HepG2 (cell line): ENCODE measurements around the gene MIPEP. TPM values are rescaled to one million over a fixed set of nuclear protein-coding genes. Genes with fewer than 3 reads are reported as not detected.

Experiments used
- ATAC-seq: fragments of 200-7000 bp; cut with Tn5 transposase; 3 replicates; pipeline ENCODE4 v1.9.1; 2020; ENCODE audit warnings: mild to moderate bottlenecking, moderate library complexity
- BruUV-seq: library from RNA; stranded (reverse); fragments of 400-500 nt; replicated peaks from 2 replicates; lab custom pipeline; 2021; lab: Mats Ljungman, UMichigan
- CTCF ChIA-PET: fragments of 300-600 bp; formaldehyde crosslinking; extraction: SDS; loops from one replicate; lab custom pipeline; 2021; ENCODE audit warnings: low total read pairs, inconsistent platforms, low intra/inter-chr PET ratio; lab: Yijun Ruan, JAX
- POLR2A ChIA-PET: fragments of 350-600 bp; sonication (Branson Sonifier 250); formaldehyde crosslinking; loops from one replicate; lab custom pipeline; 2020; ENCODE audit warnings: antibody characterized with exemption, inconsistent platforms; lab: Yijun Ruan, JAX
- DNase-seq: peaks from one replicate; pipeline ENCODE4 v3.0.0-alpha.2; 2015; ENCODE audit warnings: low spot score
- FAIRE-seq: peaks from 3 replicates; lab custom pipeline; 2011; peaks lifted over from hg19 to GRCh38; lab: Jason Lieb, UNC
- H2AFZ ChIP-seq: one replicate; pipeline ENCODE4 v1.6.1; 2011; ENCODE audit warnings: low read length, inconsistent platforms
- H3K27ac ChIP-seq: fragments of 300-600 bp; 3 replicates; pipeline ENCODE4 v1.8.0; 2011; ENCODE audit warnings: mixed run types, mild to moderate bottlenecking, mixed read lengths, low read length, inconsistent platforms; ENCODE audit not compliant: insufficient read depth; ENCODE audit errors: extremely low read length
- H3K27me3 ChIP-seq, 2 experiments: fragments of 200-600 bp in 1 of 2; 2 replicates in 1 of 2; 3 replicates in 1 of 2; pipeline versions ENCODE4 v1.6.0 to v1.8.0; 2011; ENCODE audit warnings: low read length in 2 of 2, mild to moderate bottlenecking in 2 of 2, moderate library complexity in 2 of 2, inconsistent platforms in 1 of 2; ENCODE audit not compliant: insufficient read depth in 2 of 2, control insufficient read depth in 1 of 2
- H3K36me3 ChIP-seq, 2 experiments: fragments of 200-600 bp in 1 of 2; replicated peaks in 1 of 2; 2 replicates in 1 of 2; 3 replicates in 1 of 2; pipeline versions ENCODE4 v1.5.1 to v1.8.0; 2011; ENCODE audit warnings: low read length in 2 of 2, inconsistent platforms in 1 of 2; ENCODE audit not compliant: insufficient read depth in 2 of 2, control insufficient read depth in 1 of 2
- H3K4me1 ChIP-seq: 2 replicates; pipeline ENCODE4 v1.5.1; 2012; ENCODE audit warnings: low read length, inconsistent platforms; ENCODE audit not compliant: insufficient read depth
- H3K4me2 ChIP-seq: 2 replicates; pipeline ENCODE4 v1.6.0; 2011; ENCODE audit warnings: low read depth, low read length, inconsistent platforms
- H3K4me3 ChIP-seq, 3 experiments: fragments of 200-600 bp in 1 of 3; sonication (generic), shearing (Covaris generic) in 1 of 3; replicated peaks in 1 of 3; 2 replicates each; pipeline ENCODE4 v1.5.1; 2011 to 2016; ENCODE audit warnings: low read length in 3 of 3, inconsistent platforms in 2 of 3, low read depth in 2 of 3, mild to moderate bottlenecking in 2 of 3, control low read depth in 1 of 3, mixed read lengths in 1 of 3; ENCODE audit not compliant: insufficient read depth in 1 of 3
- H3K79me2 ChIP-seq: one replicate; pipeline ENCODE4 v1.6.1; 2011; ENCODE audit warnings: low read length, inconsistent platforms; ENCODE audit not compliant: insufficient read depth
- H3K9ac ChIP-seq: 2 replicates; pipeline ENCODE4 v1.6.0; 2011; ENCODE audit warnings: mild to moderate bottlenecking, low read depth, low read length, inconsistent platforms; ENCODE audit not compliant: insufficient read depth
- H3K9me3 ChIP-seq: 2 replicates; pipeline ENCODE4 v1.5.1; 2012; ENCODE audit warnings: mild to moderate bottlenecking, low read length
- H4K20me1 ChIP-seq: 2 replicates; pipeline ENCODE4 v1.6.0; 2011; ENCODE audit warnings: inconsistent platforms, mild to moderate bottlenecking, low read length, moderate library complexity; ENCODE audit not compliant: insufficient read depth
- BCL3 ChIP-seq: sonication (generic); formaldehyde crosslinking; IDR thresholded peaks from 2 replicates; pipeline ENCODE4 v1.5.1; 2020; ENCODE audit warnings: mild to moderate bottlenecking, missing genetic modification reagents, moderate library complexity
- BRD4 ChIP-seq: sonication (generic); formaldehyde crosslinking; IDR thresholded peaks from 2 replicates; pipeline ENCODE4 v1.4.0; 2020; ENCODE audit warnings: missing genetic modification reagents
- EED ChIP-seq: sonication (generic); formaldehyde crosslinking; IDR thresholded peaks from 2 replicates; pipeline ENCODE4 v1.5.0; 2020; ENCODE audit warnings: mild to moderate bottlenecking, missing genetic modification reagents
- FOXO1 ChIP-seq: sonication (generic); formaldehyde crosslinking; IDR thresholded peaks from 2 replicates; pipeline ENCODE4 v1.4.0; 2020; ENCODE audit warnings: missing genetic modification reagents
- GLMP ChIP-seq: sonication (generic); formaldehyde crosslinking; IDR thresholded peaks from 2 replicates; pipeline ENCODE4 v1.9.0; 2021; ENCODE audit warnings: missing genetic modification reagents, mild to moderate bottlenecking, borderline replicate concordance
- HBP1 ChIP-seq: IDR thresholded peaks from 2 replicates; pipeline ENCODE4 v1.6.1; 2016; ENCODE audit warnings: low read depth, control low read depth
- HCFC1 ChIP-seq: fragments of 150-350 bp; IDR thresholded peaks from 2 replicates; pipeline ENCODE4 v1.6.1; 2014; ENCODE audit warnings: low read depth, low read length
- HDAC1 ChIP-seq: sonication (generic); formaldehyde crosslinking; IDR thresholded peaks from 2 replicates; pipeline ENCODE4 v1.5.1; 2020; ENCODE audit warnings: mild to moderate bottlenecking, missing genetic modification reagents
- MBNL3 ChIP-seq: fragments of 250-450 bp; sonication (Bioruptor Pico); conservative IDR thresholded peaks from 2 replicates; pipeline ENCODE4 v1.8.0; 2022; ENCODE audit warnings: mild to moderate bottlenecking, inconsistent platforms
- REXO4 ChIP-seq: sonication (generic); formaldehyde crosslinking; IDR thresholded peaks from 2 replicates; pipeline ENCODE4 v1.8.0; 2022; ENCODE audit warnings: missing genetic modification reagents, mild to moderate bottlenecking, borderline replicate concordance
- SNRNP70 ChIP-seq: fragments of 200-400 bp; formaldehyde crosslinking; IDR thresholded peaks from 2 replicates; pipeline ENCODE4 v1.6.1; 2017; ENCODE audit warnings: mild to moderate bottlenecking, low read depth, low read length, moderate library complexity
- TRAFD1 ChIP-seq: sonication (generic); formaldehyde crosslinking; IDR thresholded peaks from 2 replicates; pipeline ENCODE4 v1.5.1; 2020; ENCODE audit warnings: missing genetic modification reagents, mild to moderate bottlenecking, borderline replicate concordance
- TSC22D2 ChIP-seq: sonication (generic); formaldehyde crosslinking; IDR thresholded peaks from 2 replicates; pipeline ENCODE4 v1.5.1; 2020; ENCODE audit warnings: missing genetic modification reagents, mild to moderate bottlenecking, borderline replicate concordance
- ZFYVE20 ChIP-seq: sonication (generic); formaldehyde crosslinking; IDR thresholded peaks from 2 replicates; pipeline ENCODE4 v1.8.0; 2023; ENCODE audit warnings: low read depth, mild to moderate bottlenecking, moderate library complexity, missing genetic modification reagents, borderline replicate concordance
- ZIK1 ChIP-seq: sonication (generic); formaldehyde crosslinking; IDR thresholded peaks from 2 replicates; pipeline ENCODE4 v1.5.0; 2020; ENCODE audit warnings: mild to moderate bottlenecking, low read depth, missing genetic modification reagents, borderline replicate concordance
- ZMAT3 ChIP-seq: sonication (generic); formaldehyde crosslinking; conservative IDR thresholded peaks from 2 replicates; pipeline ENCODE4 v1.7.0; 2021; ENCODE audit warnings: missing genetic modification reagents
- ZNF124 ChIP-seq: sonication (generic); formaldehyde crosslinking; IDR thresholded peaks from 2 replicates; pipeline ENCODE4 v1.4.0; 2020; ENCODE audit warnings: missing genetic modification reagents
- ZNF503 ChIP-seq: sonication (generic); formaldehyde crosslinking; IDR thresholded peaks from 2 replicates; pipeline ENCODE4 v1.4.0; 2020; ENCODE audit warnings: missing genetic modification reagents
- WGBS: methylation state at CpG from one replicate; pipeline ENCODE4 v1.1.6; 2017; ENCODE audit warnings: low lambda C conversion rate; 5-methylcytosine and 5-hydroxymethylcytosine counted together
- in situ Hi-C: cut with HindIII; loops from 2 replicates; pipeline ENCODE4 v1.10.0; 2017; ENCODE audit warnings: low pct_unique_long_range_greater_than_20kb; ENCODE audit not compliant: extremely low pct_ligation_motif_present
- intact Hi-C: fragments of 100-400 bp; cut with micrococcal nuclease; formaldehyde crosslinking; loops from one replicate; pipeline ENCODE4 v1.10.0; 2022; ENCODE audit not compliant: unreplicated experiment
- polyA plus RNA-seq, 8 experiments: library from polyadenylated mRNA; depleted of rRNA in 3 of 8; stranded (reverse) in 7 of 8; unstranded in 1 of 8; fragments of >200 nt; fragmentation: Illumina TruSeq in 4 of 8; extraction: Trizol in 4 of 8; gene quantifications; 2 replicates each; pipeline versions ENCODE4 v1.2.1 to v1.2.3, GENCODE V29; 2011 to 2016; ENCODE audit warnings: low read depth in 4 of 8, missing spikeins in 1 of 8, mixed read lengths in 1 of 8; ENCODE audit not compliant: insufficient read depth in 1 of 8
- total RNA-seq, 5 experiments: library from RNA; depleted of rRNA; stranded (reverse); fragments of >200 nt; fragmentation: Illumina TruSeq; extraction: Trizol; gene quantifications; 2 replicates each; pipeline ENCODE4 v1.2.3, GENCODE V29; 2016; ENCODE audit warnings: low read depth in 1 of 5

Gene MIPEP
- total and polyA plus RNA-seq, 2 of the 13 experiments (the other 11 are each of a cell fraction or from before 2014, with no cell fraction given) = 9.3 to 24.1 TPM

GRCh38 chr13:23805821-23806220 is 83.4 kb downstream of the MIPEP start:
- no peak overlapping the region for H3K9ac ChIP-seq
- H2AFZ ChIP-seq = no peak overlapping the region
- ChIA-PET CTCF (no interaction called here), POLR2A (no interaction called here)
- no peak overlapping the region for H3K27ac ChIP-seq
- ATAC-seq (no peak), DNase-seq (no peak), FAIRE-seq (no peak)
- whole genome bisulfite sequencing = 95% methylated on average over 1 of the region's 1 CpG
- peaks cover 0 to 5% of the 10 kb centered on the region in 2 experiments; a peak in 1 of 5 replicates for H3K36me3 ChIP-seq
- intact Hi-C loops = no loop called here
- BruUV-seq = no TSS peak
- no peaks in the 10 kb centered on the region for H3K4me1 ChIP-seq
- H4K20me1 ChIP-seq = no peaks in the 10 kb centered on the region
- no peak for TF ChIP-seq GLMP (CRISPR knock-in tag)
- no peak for TF ChIP-seq MBNL3 (CRISPR knock-in tag)
- TF ChIP-seq REXO4 (CRISPR knock-in tag) = no peak
- TF ChIP-seq SNRNP70 = no peak
- no peak for TF ChIP-seq ZNF124
- TF ChIP-seq ZNF503 (CRISPR knock-in tag) = no peak
- TF ChIP-seq EED (CRISPR knock-in tag) = no peak
- TF ChIP-seq HBP1 (CRISPR knock-in tag) = no peak
- TF ChIP-seq ZFYVE20 (CRISPR knock-in tag) = no peak
- TF ChIP-seq FOXO1 (CRISPR knock-in tag) = no peak
- TF ChIP-seq HDAC1 = no peak
- no peak for TF ChIP-seq TSC22D2 (CRISPR knock-in tag)
- TF ChIP-seq TRAFD1 (CRISPR knock-in tag) = no peak
- TF ChIP-seq BCL3 (CRISPR knock-in tag) = no peak
- no peak for TF ChIP-seq HCFC1
- TF ChIP-seq ZMAT3 (CRISPR knock-in tag) = no peak
- no peak for TF ChIP-seq BRD4 (CRISPR knock-in tag)
- TF ChIP-seq ZIK1 = no peak
- H3K27me3 ChIP-seq = no peaks in the 10 kb centered on the region
- in situ Hi-C loops = no loop called here
- no peaks in the 10 kb centered on the region for H3K79me2 ChIP-seq
- H3K4me2 ChIP-seq = no peak overlapping the region
- no peak overlapping the region for H3K4me3 ChIP-seq
- H3K9me3 ChIP-seq = no peaks in the 10 kb centered on the region
